Effector memory CD8-positive, alpha-beta T cell (primary cell): Measurements from ENCODE around the gene GGTA1.

Experiments used
- ATAC-seq: fragments of 150-1000 bp; cut with Tn5 transposase; replicated peaks from 2 replicates; pipeline ENCODE4 v1.10.0; 2021; ENCODE audit warnings: mild to moderate bottlenecking, moderate library complexity
- DNase-seq, 3 experiments: peaks; one replicate each; pipeline ENCODE4 v3.0.0; 2021
- H3K27ac Mint-ChIP-seq, 2 donors: one replicate each; pipeline ENCODE4 v1.8.0; 2022; ENCODE audit warnings: mild to moderate bottlenecking in 2 of 2, mixed read lengths in 2 of 2, moderate library complexity in 2 of 2
- H3K27me3 Mint-ChIP-seq, 2 donors: one replicate each; pipeline ENCODE4 v1.8.0; 2022; ENCODE audit warnings: mixed read lengths in 2 of 2
- H3K36me3 Mint-ChIP-seq: one replicate; pipeline ENCODE4 v1.8.0; 2022; ENCODE audit warnings: mild to moderate bottlenecking, moderate library complexity, mixed read lengths; ENCODE audit not compliant: insufficient read depth
- H3K4me1 Mint-ChIP-seq, 2 donors: one replicate each; pipeline ENCODE4 v1.8.0; 2022; ENCODE audit warnings: low read depth in 2 of 2, mixed read lengths in 2 of 2
- H3K4me3 Mint-ChIP-seq, 2 donors: one replicate each; pipeline ENCODE4 v1.8.0; 2022; ENCODE audit warnings: mild to moderate bottlenecking in 2 of 2, mixed read lengths in 2 of 2, moderate library complexity in 2 of 2
- H3K9me3 Mint-ChIP-seq, 2 donors: one replicate each; pipeline ENCODE4 v1.8.0; 2022; ENCODE audit warnings: mixed read lengths in 2 of 2

Gene GGTA1

GRCh38 chr9:121489344-121489743 is 10.3 kb downstream of the GGTA1 start:
- no peak overlapping the region for H3K27ac Mint-ChIP-seq
- H3K9me3 Mint-ChIP-seq: no peaks in the 10 kb centered on the region
- H3K4me1 Mint-ChIP-seq: peaks cover 0 to 2% of the 10 kb centered on the region in 2 donors
- no peak for DNase-seq
- peaks cover 0 to 18% of the 10 kb centered on the region in 2 donors for H3K27me3 Mint-ChIP-seq
- H3K36me3 Mint-ChIP-seq: peaks cover 7% of the 10 kb centered on the region
- ATAC-seq: no peak
- no peak overlapping the region for H3K4me3 Mint-ChIP-seq

- Mint-ChIP-seq H3K4me1 (peaks cover 0 to 2% of the 10 kb centered on the region in 2 donors), H3K4me3 (no peak overlapping the region), H3K27me3 (peaks cover 0 to 9% of the 10 kb centered on the region in 2 donors), H3K27ac (no peak overlapping the region), H3K36me3 (peaks cover 3% of the 10 kb centered on the region), H3K9me3 (no peaks in the 10 kb centered on the region)
- DNase-seq (no peak), ATAC-seq (no peak)
Observed at GRCh38 chr9:121486043-121486442, 13.6 kb downstream of the GGTA1 start.

DNA sequence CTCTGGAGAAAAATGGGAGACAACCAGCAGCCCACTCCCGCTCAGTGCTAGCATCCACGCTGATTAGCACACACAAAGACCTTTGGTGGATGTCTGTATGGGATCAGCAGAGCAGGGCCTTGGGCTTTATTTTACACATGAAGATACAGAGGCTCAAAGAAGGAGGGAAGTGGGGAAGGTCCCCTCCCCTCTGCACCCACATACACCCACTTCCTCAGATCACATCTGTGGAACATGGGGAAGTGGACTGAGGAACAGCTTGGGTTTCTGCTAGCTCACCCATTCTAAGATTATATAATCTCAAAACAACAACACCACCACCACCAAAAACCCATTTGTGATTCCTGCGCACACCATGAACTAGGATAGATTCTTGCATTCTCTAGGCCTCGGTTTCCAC is 14.0 kb downstream of the GGTA1 start:
- peaks cover 0 to 9% of the 10 kb centered on the region in 2 donors for H3K27me3 Mint-ChIP-seq
- H3K9me3 Mint-ChIP-seq: no peaks in the 10 kb centered on the region
- no peak overlapping the region for H3K4me3 Mint-ChIP-seq
- ATAC-seq: peak; percentile 21
- H3K36me3 Mint-ChIP-seq: peaks cover 3% of the 10 kb centered on the region
- H3K27ac Mint-ChIP-seq: peak overlapping the region in 1 of 2 donors; percentile 51
- peaks cover 0 to 2% of the 10 kb centered on the region in 2 donors for H3K4me1 Mint-ChIP-seq
- no peak for DNase-seq

GRCh38 chr9:121484651-121485446 is 14.8 kb downstream of the GGTA1 start:
- no peak for DNase-seq
- H3K27me3 Mint-ChIP-seq: peaks cover 0 to 9% of the 10 kb centered on the region in 2 donors
- peaks cover 0 to 2% of the 10 kb centered on the region in 2 donors for H3K4me1 Mint-ChIP-seq
- no peak overlapping the region for H3K4me3 Mint-ChIP-seq
- no peak for ATAC-seq
- H3K9me3 Mint-ChIP-seq: no peaks in the 10 kb centered on the region
- peaks cover 3% of the 10 kb centered on the region for H3K36me3 Mint-ChIP-seq
- peak overlapping the region in 1 of 2 donors; percentile 51 for H3K27ac Mint-ChIP-seq

GRCh38 chr9:121483473-121484031 is 16.1 kb downstream of the GGTA1 start:
- H3K36me3 Mint-ChIP-seq: peaks cover 3% of the 10 kb centered on the region
- ATAC-seq (no peak), DNase-seq (no peak)
- H3K27me3 Mint-ChIP-seq: peaks cover 11 to 19% of the 10 kb centered on the region in 2 donors
- no peak overlapping the region for H3K4me3 Mint-ChIP-seq
- peaks cover 0 to 2% of the 10 kb centered on the region in 2 donors for H3K4me1 Mint-ChIP-seq
- no peak overlapping the region for H3K27ac Mint-ChIP-seq
- H3K9me3 Mint-ChIP-seq: no peaks in the 10 kb centered on the region

- ATAC-seq (no peak), DNase-seq (no peak)
- H3K27ac Mint-ChIP-seq: no peak overlapping the region
- peaks cover 11 to 24% of the 10 kb centered on the region in 2 donors for H3K27me3 Mint-ChIP-seq
- H3K36me3 Mint-ChIP-seq: peaks cover 3% of the 10 kb centered on the region
- no peak overlapping the region for H3K4me3 Mint-ChIP-seq
- no peaks in the 10 kb centered on the region for H3K9me3 Mint-ChIP-seq
- peaks cover 0 to 2% of the 10 kb centered on the region in 2 donors for H3K4me1 Mint-ChIP-seq
Observed at GRCh38 chr9:121483049-121483448, 16.6 kb downstream of the GGTA1 start.

- ATAC-seq (no peak), DNase-seq (no peak)
- Mint-ChIP-seq H3K9me3 (no peaks in the 10 kb centered on the region), H3K27me3 (peaks cover 18 to 35% of the 10 kb centered on the region in 2 donors), H3K4me1 (no peaks in the 10 kb centered on the region), H3K27ac (no peak overlapping the region), H3K36me3 (no peaks in the 10 kb centered on the region), H3K4me3 (no peak overlapping the region)
Observed at GRCh38 chr9:121478816-121479676, 20.6 kb downstream of the GGTA1 start.

- Mint-ChIP-seq H3K4me1 (no peaks in the 10 kb centered on the region), H3K4me3 (no peak overlapping the region), H3K9me3 (no peaks in the 10 kb centered on the region), H3K36me3 (no peaks in the 10 kb centered on the region), H3K27me3 (peaks cover 32 to 44% of the 10 kb centered on the region in 2 donors), H3K27ac (no peak overlapping the region)
- DNase-seq: no peak
- ATAC-seq: no peak
Observed at GRCh38 chr9:121476156-121476555, 23.5 kb downstream of the GGTA1 start.

DNA sequence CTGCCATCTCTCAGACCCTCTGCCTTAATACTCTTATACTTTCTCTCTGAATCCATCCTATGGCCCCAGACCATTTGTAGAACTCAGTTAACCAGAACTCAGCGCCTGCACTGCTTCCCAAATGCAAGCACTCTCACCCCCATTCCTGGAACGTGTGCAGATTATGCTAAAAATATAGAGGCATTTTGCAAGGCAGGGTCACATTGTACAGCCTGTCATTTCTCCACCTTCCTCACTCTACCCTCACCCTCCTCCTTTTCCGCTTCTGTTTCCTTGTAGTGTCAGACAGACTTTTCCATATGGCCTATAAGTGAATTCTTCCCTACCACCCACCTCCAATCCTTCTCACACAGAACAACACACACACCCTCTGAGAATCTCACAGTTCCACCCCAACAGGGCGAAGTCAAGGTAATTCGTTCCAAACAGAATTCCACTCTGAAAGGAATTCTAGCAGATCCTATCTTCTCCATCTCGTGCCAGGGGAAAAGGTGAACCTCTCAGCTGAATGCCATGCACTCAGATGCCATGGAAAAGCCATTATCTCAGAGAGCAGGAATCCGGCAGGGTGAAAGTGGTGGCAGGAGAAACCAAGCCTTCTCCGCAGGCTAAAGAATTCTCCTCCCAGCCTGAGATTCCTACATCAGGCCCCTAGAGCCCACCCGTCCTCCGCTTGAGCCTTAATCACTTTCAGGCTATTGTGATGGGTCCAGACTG is 25.3 kb downstream of the GGTA1 start:
- Mint-ChIP-seq H3K27ac (no peak overlapping the region), H3K9me3 (no peaks in the 10 kb centered on the region), H3K4me1 (no peaks in the 10 kb centered on the region), H3K4me3 (no peak overlapping the region), H3K36me3 (no peaks in the 10 kb centered on the region), H3K27me3 (peaks cover 39 to 54% of the 10 kb centered on the region in 2 donors)
- ATAC-seq: no peak
- no peak for DNase-seq

- H3K4me1 Mint-ChIP-seq: no peaks in the 10 kb centered on the region
- H3K36me3 Mint-ChIP-seq: no peaks in the 10 kb centered on the region
- H3K27ac Mint-ChIP-seq: no peak overlapping the region
- peaks cover 42 to 54% of the 10 kb centered on the region in 2 donors for H3K27me3 Mint-ChIP-seq
- no peak overlapping the region for H3K4me3 Mint-ChIP-seq
- H3K9me3 Mint-ChIP-seq: no peaks in the 10 kb centered on the region
- ATAC-seq (no peak), DNase-seq (no peak)
Observed at GRCh38 chr9:121473229-121473628, 26.4 kb downstream of the GGTA1 start.

DNA sequence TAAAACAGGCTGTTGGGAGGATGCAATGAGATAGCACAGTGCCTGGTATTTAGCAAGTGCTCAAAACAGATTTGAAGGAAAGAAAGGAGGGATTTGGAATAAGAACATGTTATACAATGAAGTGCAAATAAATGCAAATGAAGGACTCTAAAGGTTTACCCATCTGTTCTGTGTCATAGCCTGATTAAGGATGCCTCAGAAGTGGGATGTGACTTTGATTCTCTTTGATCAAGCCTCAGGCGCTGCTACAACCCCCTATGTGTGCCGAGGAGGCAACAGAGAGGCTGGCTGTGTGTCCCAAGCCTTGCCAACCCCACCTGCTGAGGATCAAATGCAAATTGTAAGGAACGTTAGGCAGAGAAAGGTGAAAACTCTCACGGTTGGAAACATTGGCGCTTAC is 27.2 kb downstream of the GGTA1 start:
- ATAC-seq: no peak
- Mint-ChIP-seq H3K4me3 (no peak overlapping the region), H3K9me3 (no peaks in the 10 kb centered on the region), H3K27me3 (peaks cover 42 to 48% of the 10 kb centered on the region in 2 donors), H3K27ac (no peak overlapping the region), H3K4me1 (no peaks in the 10 kb centered on the region), H3K36me3 (no peaks in the 10 kb centered on the region)
- DNase-seq: no peak

DNA sequence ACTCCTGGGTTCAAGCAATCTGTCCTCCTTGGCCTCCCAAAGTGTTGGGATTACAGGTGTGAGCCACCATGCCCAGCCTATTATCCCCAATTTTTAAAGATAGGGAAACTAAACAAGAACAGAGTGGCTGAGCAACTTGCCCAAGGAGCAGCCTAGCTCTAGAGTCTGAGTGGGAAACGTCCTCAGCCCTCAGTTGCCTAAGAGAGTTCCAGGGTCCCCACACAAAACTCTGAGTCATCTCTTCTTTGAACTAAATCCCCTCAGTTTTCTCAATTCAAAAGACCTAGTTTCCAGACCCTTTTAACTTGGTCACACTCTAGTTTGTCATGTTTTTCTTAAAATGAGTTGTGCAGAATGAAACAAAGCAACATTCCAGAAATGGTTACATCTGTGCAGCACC is 33.5 kb downstream of the GGTA1 start:
- ATAC-seq: no peak
- Mint-ChIP-seq H3K27me3 (peaks cover 46 to 47% of the 10 kb centered on the region in 2 donors), H3K9me3 (no peaks in the 10 kb centered on the region), H3K36me3 (no peaks in the 10 kb centered on the region), H3K4me3 (no peak overlapping the region), H3K4me1 (no peaks in the 10 kb centered on the region), H3K27ac (no peak overlapping the region)
- no peak for DNase-seq

DNA sequence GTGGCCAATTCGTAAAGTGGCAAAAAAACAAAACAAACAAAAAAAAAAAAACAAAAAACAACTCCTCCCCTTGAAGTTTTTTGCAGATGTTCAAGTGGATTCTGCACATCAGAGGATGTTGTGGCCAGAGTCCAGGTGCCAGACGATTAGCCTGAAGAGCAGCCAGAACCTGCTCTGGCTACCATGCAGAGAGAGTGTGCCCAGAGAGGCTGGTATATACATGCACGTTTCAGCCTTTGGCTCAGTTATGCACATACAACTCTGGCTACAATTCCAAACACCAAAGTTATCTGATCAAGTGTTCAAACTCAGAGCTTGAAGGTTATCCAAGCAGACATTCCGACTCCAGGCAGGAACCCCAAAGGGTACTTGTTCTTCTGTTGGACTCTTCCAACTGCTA is 34.7 kb downstream of the GGTA1 start:
- H3K4me1 Mint-ChIP-seq: no peaks in the 10 kb centered on the region
- peaks cover 46% of the 10 kb centered on the region in 2 donors for H3K27me3 Mint-ChIP-seq
- no peak overlapping the region for H3K4me3 Mint-ChIP-seq
- H3K9me3 Mint-ChIP-seq: no peaks in the 10 kb centered on the region
- H3K27ac Mint-ChIP-seq: no peak overlapping the region
- ATAC-seq: no peak
- H3K36me3 Mint-ChIP-seq: no peaks in the 10 kb centered on the region
- DNase-seq: no peak
